ENCODE data around the gene PCDH8.

DNA sequence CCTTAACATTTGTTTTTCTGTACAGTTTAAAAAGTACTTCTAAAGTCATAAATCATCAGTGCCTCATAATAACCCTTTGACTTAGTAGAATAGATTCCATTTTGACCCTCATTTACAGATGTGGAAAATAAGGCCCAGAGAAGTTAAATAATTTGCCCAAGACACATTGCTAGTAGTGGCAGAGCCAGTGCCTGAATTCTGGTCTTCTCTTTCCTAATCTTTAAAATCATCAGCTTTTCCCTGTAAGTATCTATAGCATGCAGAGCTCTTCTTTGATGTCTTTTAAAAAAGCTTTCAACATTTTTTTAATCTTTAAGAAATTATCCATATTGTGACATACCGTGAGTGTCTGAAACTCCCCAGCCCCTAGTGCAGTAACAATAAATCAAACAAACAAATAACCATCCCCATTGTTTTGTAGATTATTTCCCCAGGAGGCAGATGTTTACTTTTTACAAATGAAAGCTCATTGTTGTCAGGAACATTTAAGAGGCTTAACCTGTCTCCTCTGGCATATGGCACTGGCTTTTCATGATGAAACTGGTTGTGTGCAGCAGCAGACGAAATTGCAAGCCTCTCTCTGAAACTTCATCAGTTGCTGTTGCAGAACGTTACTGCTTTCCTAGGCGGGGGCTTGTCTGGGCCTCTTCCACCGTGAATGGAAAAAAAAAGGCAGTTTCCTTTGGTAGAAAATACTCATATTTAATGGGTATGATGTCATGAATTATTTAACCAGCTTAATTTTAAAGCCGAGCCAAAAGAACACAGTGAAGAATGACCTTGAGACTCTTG is 31.7 kb upstream of the PCDH8 start:
- TF ChIP-seq, protein P1, sequence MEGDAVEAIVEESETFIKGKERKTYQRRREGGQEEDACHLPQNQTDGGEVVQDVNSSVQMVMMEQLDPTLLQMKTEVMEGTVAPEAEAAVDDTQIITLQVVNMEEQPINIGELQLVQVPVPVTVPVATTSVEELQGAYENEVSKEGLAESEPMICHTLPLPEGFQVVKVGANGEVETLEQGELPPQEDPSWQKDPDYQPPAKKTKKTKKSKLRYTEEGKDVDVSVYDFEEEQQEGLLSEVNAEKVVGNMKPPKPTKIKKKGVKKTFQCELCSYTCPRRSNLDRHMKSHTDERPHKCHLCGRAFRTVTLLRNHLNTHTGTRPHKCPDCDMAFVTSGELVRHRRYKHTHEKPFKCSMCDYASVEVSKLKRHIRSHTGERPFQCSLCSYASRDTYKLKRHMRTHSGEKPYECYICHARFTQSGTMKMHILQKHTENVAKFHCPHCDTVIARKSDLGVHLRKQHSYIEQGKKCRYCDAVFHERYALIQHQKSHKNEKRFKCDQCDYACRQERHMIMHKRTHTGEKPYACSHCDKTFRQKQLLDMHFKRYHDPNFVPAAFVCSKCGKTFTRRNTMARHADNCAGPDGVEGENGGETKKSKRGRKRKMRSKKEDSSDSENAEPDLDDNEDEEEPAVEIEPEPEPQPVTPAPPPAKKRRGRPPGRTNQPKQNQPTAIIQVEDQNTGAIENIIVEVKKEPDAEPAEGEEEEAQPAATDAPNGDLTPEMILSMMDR (conservative IDR thresholded peaks at IDR 0.05 in 1 of 2, IDR thresholded peaks at IDR 0.05 in 1 of 2; ENCODE audit: low read depth in 1 of 2, low read length in 2 of 2) = no peak
- no peak for TF ChIP-seq EZH2 (IDR thresholded peaks at IDR 0.05; ENCODE audit: low read length, missing control alignments)
